RWPE1 (cell line): ENCODE measurements around the gene CHD5.

Experiments used
- CTCF ChIA-PET: fragments of 350-600 bp; sonication (Branson Sonifier 250); formaldehyde crosslinking; extraction: SDS; loops from one replicate; lab custom pipeline; 2021; lab: Yijun Ruan, JAX
- POLR2A ChIA-PET: fragments of 400-600 bp; formaldehyde crosslinking; extraction: SDS; loops from one replicate; lab custom pipeline; 2020; ENCODE audit warnings: antibody characterized with exemption; ENCODE audit not compliant: low non-redundant PET; lab: Yijun Ruan, JAX
- DNase-seq: peaks from one replicate; pipeline ENCODE4 v3.0.0; 2012; ENCODE audit warnings: low spot score
- H3K27ac ChIP-seq: fragments of 450-650 bp; 2 replicates; pipeline ENCODE4 v1.5.1; 2017
- CTCF ChIP-seq: fragments of 450-650 bp; conservative IDR thresholded peaks from 2 replicates; pipeline ENCODE4 v1.5.1; 2017; ENCODE audit warnings: low read depth, mild to moderate bottlenecking

Gene CHD5

DNA sequence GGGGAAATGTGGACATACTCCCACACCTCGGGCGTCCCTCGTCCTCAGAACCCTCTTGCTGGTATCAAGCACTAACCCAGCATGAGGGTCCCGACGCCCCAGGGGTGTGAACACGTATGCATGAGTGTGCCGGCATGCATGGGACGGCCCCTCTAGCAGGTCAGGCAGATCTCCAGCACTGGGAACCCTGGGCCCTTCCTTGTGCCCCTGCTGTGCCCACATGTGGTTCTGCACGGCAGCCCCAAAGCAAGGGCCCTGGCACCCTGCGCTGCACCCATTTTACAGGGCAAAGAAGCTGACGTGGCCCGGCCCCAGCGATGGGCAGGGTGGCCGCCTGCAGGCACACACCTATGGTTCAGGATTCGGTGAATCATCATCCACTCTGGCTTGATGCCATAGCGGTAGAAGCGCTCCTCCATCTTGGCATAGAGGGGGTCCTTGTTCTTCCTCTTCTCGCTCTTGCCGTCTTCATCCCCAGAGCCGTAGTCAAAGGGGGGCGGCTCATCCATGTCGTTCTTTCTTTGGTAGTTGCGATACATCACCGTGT, 34.2 kb downstream of the CHD5 start:
- CTCF ChIA-PET, result interaction anchor here (0.6 kb wide), 1 partner anchor 378 kb away, joined by 4 read pairs; no protein-coding TSS in a partner anchor
- no peak for TF ChIP-seq CTCF
- peak; percentile 51 for DNase-seq
- POLR2A ChIA-PET, result no interaction called here
- H3K27ac ChIP-seq, result no peak overlapping the region

GRCh38 chr1:6145396-6145750, 34.7 kb downstream of the CHD5 start:
- no peak for TF ChIP-seq CTCF
- CTCF ChIA-PET, result interaction anchor here (1.9 kb wide), 1 partner anchor 37 kb away, joined by 4 read pairs; no protein-coding TSS in a partner anchor
- no peak overlapping the region for H3K27ac ChIP-seq
- DNase-seq, result no peak
- POLR2A ChIA-PET, result interaction anchor here (0.7 kb wide), 1 partner anchor 213 kb away, joined by 3 read pairs; no protein-coding TSS in a partner anchor

- CTCF ChIA-PET, result interaction anchor here (1.9 kb wide), 1 partner anchor 36 kb away, joined by 4 read pairs; no protein-coding TSS in a partner anchor
- POLR2A ChIA-PET, result interaction anchor here (0.5 to 0.7 kb wide), 3 partner anchors 26 to 223 kb away, joined by 3 to 4 read pairs (median 3); no protein-coding TSS in a partner anchor
- H3K27ac ChIP-seq, result no peak overlapping the region
- no peak for DNase-seq
- TF ChIP-seq CTCF, result no peak
These were observed 35.3 kb downstream of the CHD5 start for GRCh38 chr1:6144647-6145395.

- CTCF ChIA-PET, result interaction anchor here (1.9 kb wide), 1 partner anchor 35 kb away, joined by 4 read pairs; no protein-coding TSS in a partner anchor
- POLR2A ChIA-PET, result interaction anchor here (0.5 to 0.7 kb wide), 2 partner anchors 26 to 224 kb away, joined by 3 to 4 read pairs; no protein-coding TSS in a partner anchor
- no peak for DNase-seq
- H3K27ac ChIP-seq, result no peak overlapping the region
- no peak for TF ChIP-seq CTCF
These were observed 35.9 kb downstream of the CHD5 start for GRCh38 chr1:6144175-6144574.

- TF ChIP-seq CTCF, result no peak
- ChIA-PET CTCF (interaction anchor here (0.6 kb wide), 1 partner anchor 1472 kb away, joined by 5 read pairs; no protein-coding TSS in a partner anchor), POLR2A (no interaction called here)
- H3K27ac ChIP-seq, result no peak overlapping the region
- no peak for DNase-seq
These were observed 36.7 kb downstream of the CHD5 start for GRCh38 chr1:6143395-6143794.

GRCh38 chr1:6142734-6143133, 37.4 kb downstream of the CHD5 start:
- ChIA-PET CTCF (no interaction called here), POLR2A (no interaction called here)
- DNase-seq, result no peak
- H3K27ac ChIP-seq, result no peak overlapping the region
- TF ChIP-seq CTCF, result no peak
